SU-DHL-6 (cell line): ENCODE measurements around the gene RBFOX1.

Source experiments
- H2AFZ ChIP-seq: fragments of 200-600 bp; sonication (generic); 2 replicates; pipeline ENCODE4 v1.6.1; 2014; ENCODE audit warnings: low read depth, mild to moderate bottlenecking, moderate library complexity, mixed read lengths, antibody characterized with exemption, low read length; ENCODE audit not compliant: severe bottlenecking
- H3F3A ChIP-seq: fragments of 200-600 bp; shearing (Covaris generic); 2 replicates; pipeline ENCODE4 v1.6.0; 2016; ENCODE audit warnings: antibody characterized with exemption, mild to moderate bottlenecking; ENCODE audit not compliant: insufficient read depth
- H3K27ac ChIP-seq: fragments of 200-600 bp; sonication (generic); 2 replicates; pipeline ENCODE4 v1.5.1; 2016; ENCODE audit warnings: low read depth, mild to moderate bottlenecking, low read length, moderate library complexity, mixed read lengths
- H3K27me3 ChIP-seq: fragments of 200-600 bp; sonication (generic), shearing (Covaris generic); 2 replicates; pipeline ENCODE4 v1.6.0; 2014; ENCODE audit warnings: mild to moderate bottlenecking, low read length
- H3K36me3 ChIP-seq: fragments of 200-600 bp; sonication (generic); 2 replicates; pipeline ENCODE4 v1.6.1; 2014; ENCODE audit warnings: mild to moderate bottlenecking, low read length, mixed read lengths
- H3K4me2 ChIP-seq: fragments of 300-600, 200-600 bp; shearing (Covaris generic), sonication (generic); 2 replicates; pipeline ENCODE4 v1.6.0; 2014; ENCODE audit warnings: low read length, low read depth, mild to moderate bottlenecking; ENCODE audit not compliant: poor library complexity, severe bottlenecking
- H3K4me3 ChIP-seq: fragments of 200-600 bp; sonication (generic); 2 replicates; pipeline ENCODE4 v1.5.1; 2014; ENCODE audit warnings: antibody characterized with exemption, low read length, mild to moderate bottlenecking, mixed read lengths; ENCODE audit not compliant: insufficient read depth, poor library complexity, severe bottlenecking
- H3K79me2 ChIP-seq: fragments of 200-600 bp; sonication (generic); 2 replicates; pipeline ENCODE4 v1.6.1; 2014; ENCODE audit warnings: mild to moderate bottlenecking, low read length, moderate library complexity; ENCODE audit not compliant: insufficient read depth
- H3K9ac ChIP-seq: fragments of 200-600 bp; sonication (generic); 2 replicates; pipeline ENCODE4 v1.7.0; 2014; ENCODE audit warnings: mild to moderate bottlenecking, low read length
- H3K9me2 ChIP-seq: fragments of 200-600 bp; sonication (generic); replicated peaks from 2 replicates; pipeline ENCODE4 v1.6.1; 2014; ENCODE audit warnings: low read length; ENCODE audit not compliant: insufficient read depth
- H3K9me3 ChIP-seq: fragments of 200-600 bp; sonication (generic); 2 replicates; pipeline ENCODE4 v1.6.1; 2014; ENCODE audit warnings: low read length, mixed read lengths; ENCODE audit not compliant: insufficient read depth
- H4K20me1 ChIP-seq: fragments of 200-600 bp; sonication (generic); 2 replicates; pipeline ENCODE4 v1.6.1; 2014; ENCODE audit warnings: low read depth, mild to moderate bottlenecking, antibody characterized with exemption, low read length, moderate library complexity, mixed read lengths
- CTCF ChIP-seq: fragments of 200-600 bp; sonication (generic); IDR thresholded peaks from one replicate; pipeline ENCODE4 v1.5.1; 2017; ENCODE audit warnings: antibody characterized with exemption, mild to moderate bottlenecking, low read length, moderate library complexity; ENCODE audit not compliant: insufficient read depth, poor library complexity, severe bottlenecking
- EZH2phosphoT487 ChIP-seq: fragments of 200-600 bp; sonication (generic), shearing (Covaris generic); conservative IDR thresholded peaks from 2 replicates; pipeline ENCODE4 v1.6.1; 2018; ENCODE audit warnings: mild to moderate bottlenecking, antibody characterized with exemption, low read length, moderate library complexity, mixed read lengths

RBFOX1 gene

DNA sequence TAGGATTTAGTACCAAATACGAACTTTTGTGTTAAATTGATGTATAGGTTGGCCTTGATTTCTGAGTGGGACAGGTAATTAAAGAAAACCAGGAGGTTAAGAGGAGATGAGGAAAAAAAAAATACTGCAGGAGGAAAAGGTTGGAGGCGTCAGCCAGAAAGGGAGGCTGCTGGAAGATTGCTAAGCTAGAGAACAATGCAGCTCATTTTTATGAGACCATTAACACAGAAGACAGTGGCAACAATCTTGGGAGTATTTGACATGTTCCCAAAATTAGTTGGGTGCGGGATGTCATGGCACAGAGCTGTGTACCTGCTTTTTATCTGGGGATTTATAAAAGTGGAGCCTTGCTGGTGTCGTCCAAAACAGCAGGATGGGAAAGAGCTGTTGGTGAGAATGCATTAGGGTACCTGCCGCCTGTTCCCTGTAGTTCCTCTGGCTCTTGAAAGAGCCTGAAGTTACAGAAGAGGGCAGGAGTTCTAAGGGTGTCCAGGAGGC lies 229.3 kb downstream of the RBFOX1 start:
- Histone ChIP-seq H3K9me3 (no peaks in the 10 kb centered on the region), H2AFZ (no peak overlapping the region), H3K4me3 (no peak overlapping the region), H3K9me2 (no peaks in the 10 kb centered on the region), H3K79me2 (no peaks in the 10 kb centered on the region), H3F3A (no peaks in the 10 kb centered on the region), H3K4me2 (no peak overlapping the region), H3K9ac (no peak overlapping the region), H3K27ac (no peak overlapping the region), H4K20me1 (no peaks in the 10 kb centered on the region), H3K36me3 (no peaks in the 10 kb centered on the region), H3K27me3 (no peaks in the 10 kb centered on the region)
- no peak for TF ChIP-seq EZH2phosphoT487

DNA sequence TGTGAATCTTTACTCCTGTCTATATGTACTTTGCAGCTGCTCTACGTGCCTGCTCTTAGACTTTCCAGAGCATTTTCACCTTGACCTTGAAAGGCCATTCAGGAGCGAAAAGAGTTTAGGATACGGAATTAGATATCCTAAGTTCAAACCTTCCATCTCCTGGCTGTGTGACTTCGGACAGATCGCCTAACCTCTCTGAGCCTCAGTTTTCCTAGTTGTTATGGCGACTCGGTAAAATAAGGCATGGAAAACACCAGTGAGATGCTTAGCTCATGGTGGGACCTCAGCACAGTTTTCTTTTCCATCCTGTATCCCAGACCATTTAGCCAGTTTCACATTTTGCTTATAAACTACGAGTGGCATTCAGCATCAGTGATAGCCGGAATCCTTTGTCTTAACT lies 233.7 kb downstream of the RBFOX1 start:
- H3K36me3 ChIP-seq, result no peaks in the 10 kb centered on the region
- no peaks in the 10 kb centered on the region for H4K20me1 ChIP-seq
- no peak overlapping the region for H3K4me3 ChIP-seq
- no peaks in the 10 kb centered on the region for H3F3A ChIP-seq
- H3K27me3 ChIP-seq, result no peaks in the 10 kb centered on the region
- H2AFZ ChIP-seq, result no peak overlapping the region
- H3K9me2 ChIP-seq, result no peaks in the 10 kb centered on the region
- no peak overlapping the region for H3K27ac ChIP-seq
- H3K4me2 ChIP-seq, result no peak overlapping the region
- no peaks in the 10 kb centered on the region for H3K9me3 ChIP-seq
- TF ChIP-seq EZH2phosphoT487 (no peak), CTCF (no peak)
- H3K9ac ChIP-seq, result no peak overlapping the region
- no peaks in the 10 kb centered on the region for H3K79me2 ChIP-seq

- Histone ChIP-seq H3K27ac (no peak overlapping the region), H3K9me2 (no peaks in the 10 kb centered on the region), H2AFZ (no peak overlapping the region), H3K9ac (no peak overlapping the region), H3K27me3 (no peaks in the 10 kb centered on the region), H3F3A (no peaks in the 10 kb centered on the region), H4K20me1 (no peaks in the 10 kb centered on the region), H3K36me3 (no peaks in the 10 kb centered on the region), H3K4me3 (no peak overlapping the region), H3K9me3 (no peaks in the 10 kb centered on the region), H3K4me2 (no peak overlapping the region), H3K79me2 (no peaks in the 10 kb centered on the region)
- TF ChIP-seq CTCF, result no peak
- no peak for TF ChIP-seq EZH2phosphoT487
Measured at GRCh38 chr16:7571366-7571765, 238.7 kb downstream of the RBFOX1 start.

DNA sequence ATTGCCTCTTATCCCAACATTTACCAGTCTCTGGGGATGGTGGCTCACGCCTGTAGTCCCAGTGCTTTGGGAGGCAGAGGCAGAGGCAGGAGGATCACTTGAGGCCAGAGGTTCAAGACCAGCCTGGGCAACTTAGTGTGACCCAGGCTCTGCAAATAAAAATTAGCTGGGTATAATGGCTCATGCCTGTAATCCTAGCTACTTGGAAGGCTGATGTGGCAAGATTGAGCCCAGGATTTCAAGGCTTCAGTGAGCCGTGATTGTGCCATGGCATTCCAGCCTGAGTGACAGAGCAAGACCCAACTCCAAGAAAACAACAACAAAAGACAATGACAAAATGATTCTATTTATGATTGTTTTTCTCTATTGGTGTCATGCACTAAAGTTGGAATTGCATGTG lies 244.9 kb downstream of the RBFOX1 start:
- H3F3A ChIP-seq, result no peaks in the 10 kb centered on the region
- no peak overlapping the region for H2AFZ ChIP-seq
- H3K9me2 ChIP-seq, result no peaks in the 10 kb centered on the region
- H3K9me3 ChIP-seq, result no peaks in the 10 kb centered on the region
- H3K9ac ChIP-seq, result no peak overlapping the region
- H3K36me3 ChIP-seq, result no peaks in the 10 kb centered on the region
- no peaks in the 10 kb centered on the region for H3K27me3 ChIP-seq
- no peak for TF ChIP-seq CTCF
- no peak for TF ChIP-seq EZH2phosphoT487
- H3K27ac ChIP-seq, result no peak overlapping the region
- H3K4me2 ChIP-seq, result no peak overlapping the region
- no peaks in the 10 kb centered on the region for H3K79me2 ChIP-seq
- H3K4me3 ChIP-seq, result no peak overlapping the region
- H4K20me1 ChIP-seq, result no peaks in the 10 kb centered on the region
